ENCODE results near the gene PRR15. TPM values are rescaled to one million over a fixed set of nuclear protein-coding genes. Genes with fewer than 3 reads are reported as not detected.
A peak's percentile ranks its signal among the peaks of the same experiment; 100 is the strongest.
"Not testable (repeated sequence)": the region's sequence is repeated elsewhere in the genome, so short reads cannot be mapped to it uniquely, and the experiment has no call there.

PRR15 gene
- total and polyA plus RNA-seq, 2 experiments from 2014 or later = 42.0 to 47.4 TPM

GRCh38 chr7:29523728-29524127 is 39.9 kb upstream of the PRR15 start:
- H3K9me3 ChIP-seq (ENCODE audit: low read depth) = no peaks in the 10 kb centered on the region
- no peaks in the 10 kb centered on the region for H3K79me2 ChIP-seq

GRCh38 chr7:29527505-29528108 is 36.0 kb upstream of the PRR15 start:
- Histone ChIP-seq H3K27me3 (no peaks in the 10 kb centered on the region), H3K36me3 (replicated peaks; ENCODE audit: insufficient read depth, low read depth) (no peaks in the 10 kb centered on the region), H3K79me2 (no peaks in the 10 kb centered on the region), H3K9me2 (replicated peaks; ENCODE audit: insufficient read depth) (no peaks in the 10 kb centered on the region), H3K9me3 (ENCODE audit: low read depth) (no peaks in the 10 kb centered on the region), H2AFZ (no peak overlapping the region), H3K4me2 (no peak overlapping the region), H3K27ac (no peak overlapping the region), H3K4me1 (ENCODE audit: insufficient read depth) (no peaks in the 10 kb centered on the region), H4K20me1 (ENCODE audit: insufficient read depth, poor library complexity, severe bottlenecking) (no peaks in the 10 kb centered on the region), H3K4me3 (no peak overlapping the region)
- DNase-seq (ENCODE audit: low spot score) = no peak
- WGBS (ENCODE audit: low lambda C conversion rate, missing lambda C conversion rate) = 91% methylated on average over 4 of the region's 4 CpGs
- TF ChIP-seq CTCF (IDR thresholded peaks at IDR 0.05; ENCODE audit: poor library complexity) (no peak), EZH2phosphoT487 (IDR thresholded peaks at IDR 0.05; ENCODE audit: low read depth, severe bottlenecking, unreplicated experiment) (no peak), EZH2 (IDR thresholded peaks at IDR 0.05; ENCODE audit: borderline replicate concordance) (no peak)

More at GRCh38 chr7:29523728-29524127, 39.9 kb upstream of the PRR15 start:
- no peak overlapping the region for H3K4me2 ChIP-seq
- H2AFZ ChIP-seq = no peak overlapping the region
- H3K9me2 ChIP-seq (replicated peaks; ENCODE audit: insufficient read depth) = no peaks in the 10 kb centered on the region
- DNase-seq (ENCODE audit: low spot score) = no peak
- TF ChIP-seq EZH2 (IDR thresholded peaks at IDR 0.05; ENCODE audit: borderline replicate concordance) (no peak), EZH2phosphoT487 (IDR thresholded peaks at IDR 0.05; ENCODE audit: low read depth, severe bottlenecking, unreplicated experiment) (no peak), CTCF (IDR thresholded peaks at IDR 0.05; ENCODE audit: poor library complexity) (no peak)
- H4K20me1 ChIP-seq (ENCODE audit: insufficient read depth, poor library complexity, severe bottlenecking) = no peaks in the 10 kb centered on the region
- no peak overlapping the region for H3K4me3 ChIP-seq
- no peaks in the 10 kb centered on the region for H3K27me3 ChIP-seq
- WGBS (ENCODE audit: low lambda C conversion rate, missing lambda C conversion rate) = 88% methylated on average over 2 of the region's 2 CpGs
- H3K4me1 ChIP-seq (ENCODE audit: insufficient read depth) = no peaks in the 10 kb centered on the region
- H3K27ac ChIP-seq = no peak overlapping the region
- H3K36me3 ChIP-seq (replicated peaks; ENCODE audit: insufficient read depth, low read depth) = no peaks in the 10 kb centered on the region

GRCh38 chr7:29528526-29528925 is 35.1 kb upstream of the PRR15 start:
- not testable (repeated sequence) for H3K9me2 ChIP-seq (replicated peaks; ENCODE audit: insufficient read depth); H3K4me2 ChIP-seq; H3K27me3 ChIP-seq; H3K36me3 ChIP-seq (replicated peaks; ENCODE audit: insufficient read depth, low read depth); H3K27ac ChIP-seq; H4K20me1 ChIP-seq (ENCODE audit: insufficient read depth, poor library complexity, severe bottlenecking); H3K4me3 ChIP-seq; H3K4me1 ChIP-seq (ENCODE audit: insufficient read depth); H3K79me2 ChIP-seq; H2AFZ ChIP-seq; H3K9me3 ChIP-seq (ENCODE audit: low read depth)
- WGBS (ENCODE audit: low lambda C conversion rate, missing lambda C conversion rate) = 67% methylated on average over 7 of the region's 7 CpGs
- peak; percentile 17 for DNase-seq (ENCODE audit: low spot score)

- Histone ChIP-seq H2AFZ (no peak overlapping the region), H3K4me3 (no peak overlapping the region), H3K4me2 (no peak overlapping the region), H3K27me3 (no peaks in the 10 kb centered on the region), H3K9me2 (replicated peaks; ENCODE audit: insufficient read depth) (no peaks in the 10 kb centered on the region), H3K79me2 (no peaks in the 10 kb centered on the region), H4K20me1 (ENCODE audit: insufficient read depth, poor library complexity, severe bottlenecking) (no peaks in the 10 kb centered on the region), H3K9me3 (ENCODE audit: low read depth) (no peaks in the 10 kb centered on the region), H3K36me3 (replicated peaks; ENCODE audit: insufficient read depth, low read depth) (no peaks in the 10 kb centered on the region), H3K4me1 (ENCODE audit: insufficient read depth) (no peaks in the 10 kb centered on the region), H3K27ac (no peak overlapping the region)
- 57% methylated on average over 4 of the region's 4 CpGs for WGBS (ENCODE audit: low lambda C conversion rate, missing lambda C conversion rate)
- peak; percentile 21 for DNase-seq (ENCODE audit: low spot score)
- TF ChIP-seq EZH2phosphoT487 (IDR thresholded peaks at IDR 0.05; ENCODE audit: low read depth, severe bottlenecking, unreplicated experiment) (no peak), EZH2 (IDR thresholded peaks at IDR 0.05; ENCODE audit: borderline replicate concordance) (no peak), CTCF (IDR thresholded peaks at IDR 0.05; ENCODE audit: poor library complexity) (no peak)
These were observed 25.2 kb upstream of the PRR15 start for GRCh38 chr7:29538389-29538788.
